ENCODE measurements around the gene XPO5. TPM values are rescaled to one million over a fixed set of nuclear protein-coding genes. Genes with fewer than 3 reads are reported as not detected.

Gene XPO5
- total and polyA plus RNA-seq, 9 of the 15 experiments (the other 6 are each of a cell fraction or from before 2014, with no cell fraction given): 36.0 to 170 (median 99.1) TPM

DNA sequence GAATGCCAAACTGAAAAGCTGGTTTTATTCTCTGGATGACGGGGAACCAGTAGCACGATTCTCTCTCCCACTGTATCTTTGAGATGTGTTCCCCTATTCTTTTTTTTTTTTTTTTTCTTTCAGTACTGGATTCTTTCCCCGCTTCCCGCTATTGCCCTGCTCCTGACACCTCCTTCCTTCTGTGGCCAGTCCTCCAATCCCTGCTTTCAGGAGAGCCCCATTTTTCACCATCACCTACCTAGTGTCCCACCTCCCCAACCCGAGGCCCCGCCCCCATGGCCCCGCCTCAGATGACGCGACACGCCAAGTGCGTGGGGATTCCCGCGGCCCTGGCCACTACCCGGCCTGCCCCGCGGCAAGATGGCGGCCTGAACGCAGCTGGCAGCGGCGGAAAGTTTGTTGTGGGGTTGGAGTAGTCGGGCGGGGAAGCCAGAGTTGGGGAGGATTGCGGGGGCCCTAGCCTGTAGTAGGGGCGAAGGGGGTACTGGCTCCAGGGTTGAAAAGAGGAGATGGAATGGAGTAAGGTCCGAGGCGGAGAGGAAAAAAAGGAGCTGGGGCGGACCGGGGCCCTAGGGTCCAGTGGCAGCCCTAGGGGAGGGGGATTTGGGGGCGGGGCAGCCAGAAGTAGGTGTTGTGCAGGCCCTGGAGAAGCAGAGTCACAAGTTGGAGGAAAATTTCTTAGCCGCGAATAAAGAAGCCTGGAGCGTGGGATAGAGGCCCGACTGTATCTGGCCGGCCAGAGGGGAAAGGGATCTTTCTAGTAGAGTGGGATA is 98.4 kb downstream of the XPO5 start, which contains the start of gene TJAP1:
TJAP1 (plus strand) TSS at position 336 of the 773 bp plus-strand sequence. CDS start 21,432 bp downstream, outside the sequence.
- POLR2A ChIA-PET: interaction anchor here (0.6 to 4.9 kb wide), 11 partner anchors 10 to 580 kb away, joined by 3 to 24 read pairs (median 4); partner anchors contain the start of gene LRRC73
- CTCF ChIA-PET (ENCODE audit: low intra/inter-chr PET ratio): no interaction called here
- Histone ChIP-seq H2AFZ (ENCODE audit: low read depth, low read length) (peak within 1 kb of the TSS; percentile 94), H3K79me2 (ENCODE audit: control insufficient read depth, insufficient read depth, low read length) (peaks cover 22% of the 10 kb centered on the region), H3K4me1 (replicated peaks in 1 of 2; ENCODE audit: control insufficient read depth in 2 of 2, insufficient read depth in 2 of 2, low read length in 2 of 2) (peaks cover 0 to 19% of the 10 kb centered on the region in 2 experiments; a peak in 4 of 5 replicates), H3K27me3 (ENCODE audit: control insufficient read depth in 2 of 2, insufficient read depth in 2 of 2, low read length in 2 of 2) (no peaks in the 10 kb centered on the region), H3K9ac (ENCODE audit: insufficient read depth in 1 of 2, low read depth in 2 of 2, low read length in 2 of 2) (peak within 1 kb of the TSS; percentile 83 to 92), H3K4me2 (ENCODE audit: insufficient read depth, low read length) (peak within 1 kb of the TSS; percentile 93), H3K4me3 (peak within 1 kb of the TSS; percentile 80), H3K9me3 (replicated peaks; ENCODE audit: control insufficient read depth, insufficient read depth, low read depth, low read length) (no peaks in the 10 kb centered on the region), H3K27ac (ENCODE audit: extremely low read depth, low read depth, low read length) (peak within 1 kb of the TSS; percentile 71), H3K9me1 (ENCODE audit: control insufficient read depth, insufficient read depth, low read length) (no peaks in the 10 kb centered on the region), H3K36me3 (ENCODE audit: control insufficient read depth, insufficient read depth, low read length) (0 out of 3 replicates have a peak, but pooled peaks cover 4% of the 10 kb centered on the region), H4K20me1 (replicated peaks; ENCODE audit: control insufficient read depth, insufficient read depth, low read length) (0 out of 2 replicates have a peak, but pooled peaks cover 3% of the 10 kb centered on the region)
- 1% methylated on average over 26 of the region's 34 CpGs for WGBS (ENCODE audit: insufficient coverage, low coverage, missing lambda C conversion rate)
- in situ Hi-C loops (cut with MboI) (no loop called here), intact Hi-C loops (cut with micrococcal nuclease) (no loop called here)
- ATAC-seq (peak; percentile 99), DNase-seq (ENCODE audit: extremely low read depth in 1 of 4, low spot score in 3 of 4) (peak; percentile 95 to 98 (median 96)), FAIRE-seq (peak; percentile 88)
- no TSS peak for BruUV-seq (replicated peaks)
- TF ChIP-seq, protein P1, sequence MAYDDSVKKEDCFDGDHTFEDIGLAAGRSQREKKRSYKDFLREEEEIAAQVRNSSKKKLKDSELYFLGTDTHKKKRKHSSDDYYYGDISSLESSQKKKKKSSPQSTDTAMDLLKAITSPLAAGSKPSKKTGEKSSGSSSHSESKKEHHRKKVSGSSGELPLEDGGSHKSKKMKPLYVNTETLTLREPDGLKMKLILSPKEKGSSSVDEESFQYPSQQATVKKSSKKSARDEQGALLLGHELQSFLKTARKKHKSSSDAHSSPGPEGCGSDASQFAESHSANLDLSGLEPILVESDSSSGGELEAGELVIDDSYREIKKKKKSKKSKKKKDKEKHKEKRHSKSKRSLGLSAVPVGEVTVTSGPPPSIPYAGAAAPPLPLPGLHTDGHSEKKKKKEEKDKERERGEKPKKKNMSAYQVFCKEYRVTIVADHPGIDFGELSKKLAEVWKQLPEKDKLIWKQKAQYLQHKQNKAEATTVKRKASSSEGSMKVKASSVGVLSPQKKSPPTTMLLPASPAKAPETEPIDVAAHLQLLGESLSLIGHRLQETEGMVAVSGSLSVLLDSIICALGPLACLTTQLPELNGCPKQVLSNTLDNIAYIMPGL (CRISPR knock-in tag; IDR thresholded peaks at IDR 0.05): peak; percentile 64; the same call in 1 of the 2 replicates
- no peak for TF ChIP-seq TARDBP (IDR thresholded peaks at IDR 0.05)
- TF ChIP-seq, protein P2, sequence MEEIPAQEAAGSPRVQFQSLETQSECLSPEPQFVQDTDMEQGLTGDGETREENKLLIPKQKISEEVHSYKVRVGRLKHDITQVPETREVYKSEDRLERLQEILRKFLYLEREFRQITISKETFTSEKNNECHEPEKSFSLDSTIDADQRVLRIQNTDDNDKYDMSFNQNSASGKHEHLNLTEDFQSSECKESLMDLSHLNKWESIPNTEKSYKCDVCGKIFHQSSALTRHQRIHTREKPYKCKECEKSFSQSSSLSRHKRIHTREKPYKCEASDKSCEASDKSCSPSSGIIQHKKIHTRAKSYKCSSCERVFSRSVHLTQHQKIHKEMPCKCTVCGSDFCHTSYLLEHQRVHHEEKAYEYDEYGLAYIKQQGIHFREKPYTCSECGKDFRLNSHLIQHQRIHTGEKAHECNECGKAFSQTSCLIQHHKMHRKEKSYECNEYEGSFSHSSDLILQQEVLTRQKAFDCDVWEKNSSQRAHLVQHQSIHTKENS (CRISPR knock-in tag; IDR thresholded peaks at IDR 0.05): no peak
- TF ChIP-seq HNRNPLL (IDR thresholded peaks at IDR 0.05; ENCODE audit: low read depth, low read length, poor library complexity, severe bottlenecking): peak; percentile 80
- no peak for TF ChIP-seq ZNF780A (CRISPR knock-in tag; IDR thresholded peaks at IDR 0.05)
- no peak for TF ChIP-seq CC2D1A (IDR thresholded peaks at IDR 0.05)
- TF ChIP-seq SOX6 (IDR thresholded peaks at IDR 0.05): no peak
- TF ChIP-seq TSC22D4 (tag; IDR thresholded peaks at IDR 0.05): no peak
- no peak for TF ChIP-seq STAT5B (CRISPR knock-in tag; IDR thresholded peaks at IDR 0.05)
- TF ChIP-seq ESRRA (IDR thresholded peaks at IDR 0.05; ENCODE audit: borderline replicate concordance, low read depth): peak; percentile 13; the same call in 1 of the 2 replicates
- TF ChIP-seq ATF1 (CRISPR knock-in tag; IDR thresholded peaks at IDR 0.05): peak; percentile 54; the same call in 1 of the 2 replicates
- TF ChIP-seq ATF1 (tag; IDR thresholded peaks at IDR 0.05): peak; percentile 83
- TF ChIP-seq KLF1 (tag; IDR thresholded peaks at IDR 0.05): no peak
- TF ChIP-seq, protein P3, sequence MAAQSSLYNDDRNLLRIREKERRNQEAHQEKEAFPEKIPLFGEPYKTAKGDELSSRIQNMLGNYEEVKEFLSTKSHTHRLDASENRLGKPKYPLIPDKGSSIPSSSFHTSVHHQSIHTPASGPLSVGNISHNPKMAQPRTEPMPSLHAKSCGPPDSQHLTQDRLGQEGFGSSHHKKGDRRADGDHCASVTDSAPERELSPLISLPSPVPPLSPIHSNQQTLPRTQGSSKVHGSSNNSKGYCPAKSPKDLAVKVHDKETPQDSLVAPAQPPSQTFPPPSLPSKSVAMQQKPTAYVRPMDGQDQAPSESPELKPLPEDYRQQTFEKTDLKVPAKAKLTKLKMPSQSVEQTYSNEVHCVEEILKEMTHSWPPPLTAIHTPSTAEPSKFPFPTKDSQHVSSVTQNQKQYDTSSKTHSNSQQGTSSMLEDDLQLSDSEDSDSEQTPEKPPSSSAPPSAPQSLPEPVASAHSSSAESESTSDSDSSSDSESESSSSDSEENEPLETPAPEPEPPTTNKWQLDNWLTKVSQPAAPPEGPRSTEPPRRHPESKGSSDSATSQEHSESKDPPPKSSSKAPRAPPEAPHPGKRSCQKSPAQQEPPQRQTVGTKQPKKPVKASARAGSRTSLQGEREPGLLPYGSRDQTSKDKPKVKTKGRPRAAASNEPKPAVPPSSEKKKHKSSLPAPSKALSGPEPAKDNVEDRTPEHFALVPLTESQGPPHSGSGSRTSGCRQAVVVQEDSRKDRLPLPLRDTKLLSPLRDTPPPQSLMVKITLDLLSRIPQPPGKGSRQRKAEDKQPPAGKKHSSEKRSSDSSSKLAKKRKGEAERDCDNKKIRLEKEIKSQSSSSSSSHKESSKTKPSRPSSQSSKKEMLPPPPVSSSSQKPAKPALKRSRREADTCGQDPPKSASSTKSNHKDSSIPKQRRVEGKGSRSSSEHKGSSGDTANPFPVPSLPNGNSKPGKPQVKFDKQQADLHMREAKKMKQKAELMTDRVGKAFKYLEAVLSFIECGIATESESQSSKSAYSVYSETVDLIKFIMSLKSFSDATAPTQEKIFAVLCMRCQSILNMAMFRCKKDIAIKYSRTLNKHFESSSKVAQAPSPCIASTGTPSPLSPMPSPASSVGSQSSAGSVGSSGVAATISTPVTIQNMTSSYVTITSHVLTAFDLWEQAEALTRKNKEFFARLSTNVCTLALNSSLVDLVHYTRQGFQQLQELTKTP (IDR thresholded peaks at IDR 0.05; ENCODE audit: low read depth in 1 of 2, partially characterized antibody in 2 of 2): peak in 1 of 2 experiments; percentile 67
- TF ChIP-seq NR2C2 (CRISPR knock-in tag; IDR thresholded peaks at IDR 0.05): no peak
- TF ChIP-seq NR2C2 (tag; IDR thresholded peaks at IDR 0.05): no peak
